Measurements from ENCODE around the gene OR52B6. TPM values are rescaled to one million over a fixed set of nuclear protein-coding genes. Genes with fewer than 3 reads are reported as not detected.
"Not testable (repeated sequence)": the region's sequence is repeated elsewhere in the genome, so short reads cannot be mapped to it uniquely, and the experiment has no call there.

OR52B6 gene
- total and polyA plus RNA-seq, 4 experiments from 2014 or later: not detected

- peak within 1 kb of the TSS; percentile 66 to 87 (median 80) for H3K4me3 Mint-ChIP-seq
- DNase-seq: peak in 1 of 5 donors; percentile 6
- Histone ChIP-seq H3K27ac (ENCODE audit: low read depth, low read length) (no peak within 1 kb of the TSS), H3K4me3 (ENCODE audit: low read length in 2 of 2) (no peak within 1 kb of the TSS), H3K9me3 (ENCODE audit: control insufficient read depth in 1 of 2, low read length in 2 of 2) (no peaks in the 10 kb centered on the region), H3K27me3 (ENCODE audit: insufficient read depth, low read length) (no peaks in the 10 kb centered on the region), H3K4me1 (ENCODE audit: insufficient read depth, low read length) (peaks cover 6% of the 10 kb centered on the region), H3K36me3 (ENCODE audit: insufficient read depth, low read length) (no peaks in the 10 kb centered on the region)
- ChIA-PET POLR2A (ENCODE audit: partially characterized antibody) (no interaction called here), CTCF (ENCODE audit: partially characterized antibody) (interaction anchor here (1.0 to 1.3 kb wide), 4 partner anchors 9 to 294 kb away, joined by 3 to 4 read pairs (median 3); no protein-coding TSS in a partner anchor)
- no peaks in the 10 kb centered on the region for H3K36me3 Mint-ChIP-seq
- intact Hi-C loops (cut with micrococcal nuclease): no loop called here
- peaks cover 6 to 10% of the 10 kb centered on the region in 2 donors for H3K27me3 Mint-ChIP-seq
- H3K9me3 Mint-ChIP-seq: no peaks in the 10 kb centered on the region
- H3K27ac Mint-ChIP-seq: peak within 1 kb of the TSS in 4 of 7 donors; percentile 11 to 78 (median 24)
- peaks cover 3 to 10% (median 5%) of the 10 kb centered on the region in 4 donors for H3K4me1 Mint-ChIP-seq
Observed at GRCh38 chr11:5596607-5597201, 16.0 kb downstream of the OR52B6 start, which contains the start of gene TRIM6. TSS of gene TRIM6 (plus strand) at chr11:5596637. CDS start at chr11:5596898, 261 bp downstream.

DNA sequence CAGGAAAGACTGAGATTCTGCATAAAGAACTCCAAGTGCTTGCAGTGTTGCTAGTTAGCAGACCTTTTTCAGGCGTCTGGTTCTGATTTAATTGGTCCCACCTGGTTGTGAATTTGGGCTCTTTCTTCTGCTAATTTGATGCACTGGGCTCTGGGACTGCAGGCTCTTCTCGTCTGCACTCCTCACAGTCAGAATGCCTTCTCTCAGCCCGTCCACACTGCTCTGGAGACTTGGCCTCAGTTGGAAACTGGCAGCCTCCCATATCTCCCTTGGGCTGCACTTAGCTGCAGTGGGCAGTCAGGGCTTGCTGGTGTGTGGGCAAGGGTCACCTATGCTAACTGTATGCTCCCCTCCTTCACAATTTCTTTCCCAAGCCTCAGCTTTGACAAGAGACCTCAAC is 17.3 kb downstream of the OR52B6 start:
- H3K4me1 Mint-ChIP-seq: peaks cover 3 to 10% (median 5%) of the 10 kb centered on the region in 4 donors
- H3K36me3 Mint-ChIP-seq: no peaks in the 10 kb centered on the region
- H3K27me3 Mint-ChIP-seq: peaks cover 6 to 10% of the 10 kb centered on the region in 2 donors
- no peaks in the 10 kb centered on the region for H3K9me3 Mint-ChIP-seq
- Histone ChIP-seq H3K27me3 (ENCODE audit: insufficient read depth, low read length) (no peaks in the 10 kb centered on the region), H3K36me3 (ENCODE audit: insufficient read depth, low read length) (no peaks in the 10 kb centered on the region), H3K27ac (ENCODE audit: low read depth, low read length) (no peak overlapping the region), H3K4me1 (ENCODE audit: insufficient read depth, low read length) (peaks cover 6% of the 10 kb centered on the region), H3K9me3 (ENCODE audit: control insufficient read depth in 1 of 2, low read length in 2 of 2) (no peaks in the 10 kb centered on the region), H3K4me3 (ENCODE audit: low read length in 2 of 2) (no peak overlapping the region)
- H3K4me3 Mint-ChIP-seq: peak overlapping the region in 1 of 8 donors; percentile 33
- ChIA-PET POLR2A (ENCODE audit: partially characterized antibody) (no interaction called here), CTCF (ENCODE audit: partially characterized antibody) (interaction anchor here (1.3 to 3.2 kb wide), 3 partner anchors 10 to 212 kb away, joined by 3 to 17 read pairs (median 3); partner anchors contain the start of genes OR52N2 and TRIM5)
- peak overlapping the region in 2 of 7 donors; percentile 20 to 48 for H3K27ac Mint-ChIP-seq
- intact Hi-C loops (cut with micrococcal nuclease): no loop called here
- no peak for DNase-seq

DNA sequence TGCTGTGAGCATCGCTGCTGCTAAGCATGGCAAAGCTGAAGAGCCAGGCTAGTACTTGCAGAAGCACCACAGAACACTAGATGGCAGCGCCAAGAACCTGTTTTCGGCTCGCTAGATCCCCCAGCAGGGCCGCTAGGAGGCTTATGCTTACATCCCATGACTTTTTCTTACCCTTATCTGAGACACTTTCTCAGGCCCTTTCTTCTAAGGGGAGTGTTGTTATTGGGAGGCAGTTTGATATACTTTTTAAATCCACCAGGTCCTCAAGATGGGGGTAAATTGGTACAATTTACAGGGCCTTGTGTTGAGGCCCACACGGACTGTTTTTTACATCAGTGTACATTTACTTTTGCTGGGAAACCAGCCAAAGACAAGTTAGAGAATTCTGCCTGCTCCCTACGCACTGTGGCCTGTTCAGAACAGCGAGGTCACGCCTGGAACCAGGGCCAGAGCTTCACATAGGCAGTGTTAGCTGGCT is 19.7 kb downstream of the OR52B6 start:
- ChIA-PET POLR2A (ENCODE audit: partially characterized antibody) (no interaction called here), CTCF (ENCODE audit: partially characterized antibody) (interaction anchor here (0.7 to 3.4 kb wide), 12 partner anchors 8 to 754 kb away, joined by 3 to 17 read pairs (median 4); partner anchors contain the start of genes OR52N2 and TRIM5)
- peaks cover 3 to 10% (median 5%) of the 10 kb centered on the region in 4 donors for H3K4me1 Mint-ChIP-seq
- Histone ChIP-seq H3K4me3 (ENCODE audit: low read length in 2 of 2) (no peak overlapping the region), H3K36me3 (ENCODE audit: insufficient read depth, low read length) (no peaks in the 10 kb centered on the region), H3K9me3 (ENCODE audit: control insufficient read depth in 1 of 2, low read length in 2 of 2) (no peaks in the 10 kb centered on the region), H3K27me3 (ENCODE audit: insufficient read depth, low read length) (no peaks in the 10 kb centered on the region), H3K4me1 (ENCODE audit: insufficient read depth, low read length) (peaks cover 6% of the 10 kb centered on the region), H3K27ac (ENCODE audit: low read depth, low read length) (no peak overlapping the region)
- H3K27me3 Mint-ChIP-seq: peaks cover 6 to 10% of the 10 kb centered on the region in 2 donors
- no peaks in the 10 kb centered on the region for H3K36me3 Mint-ChIP-seq
- no peak overlapping the region for H3K4me3 Mint-ChIP-seq
- intact Hi-C loops (cut with micrococcal nuclease): loop anchor here (1.0 to 10.0 kb wide), 3 partner anchors 112 to 294 kb away; partner anchors contain the start of genes OR52E5 and OR52N2
- no peaks in the 10 kb centered on the region for H3K9me3 Mint-ChIP-seq
- DNase-seq: peak; percentile 36 to 57 (median 54)
- H3K27ac Mint-ChIP-seq: peak overlapping the region in 1 of 7 donors; percentile 37

DNA sequence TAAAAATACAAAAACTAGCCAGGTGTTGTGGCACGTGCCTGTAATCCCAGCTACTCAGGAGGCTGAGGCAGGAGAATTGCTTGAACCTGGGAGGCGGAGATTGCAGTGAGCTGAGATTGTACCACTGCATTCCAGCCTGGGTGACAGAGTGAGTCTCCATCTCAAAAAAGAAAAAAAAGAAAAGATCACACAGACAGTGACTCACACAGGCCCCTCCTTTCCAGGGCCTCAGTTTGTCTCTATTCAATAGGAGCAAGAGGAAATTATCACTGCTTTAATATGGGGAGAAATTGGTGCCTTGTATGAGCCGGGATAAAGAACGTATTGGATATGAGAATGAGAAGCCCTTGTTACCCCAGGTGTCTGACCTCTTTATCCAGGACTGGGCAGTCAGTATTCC is 22.1 kb downstream of the OR52B6 start:
- H3K36me3 Mint-ChIP-seq; H3K4me3 Mint-ChIP-seq; H3K27me3 ChIP-seq (ENCODE audit: insufficient read depth, low read length); H3K4me1 Mint-ChIP-seq; H3K9me3 ChIP-seq (ENCODE audit: control insufficient read depth in 1 of 2, low read length in 2 of 2); POLR2A ChIA-PET (ENCODE audit: partially characterized antibody); H3K27me3 Mint-ChIP-seq; H3K4me3 ChIP-seq (ENCODE audit: low read length in 2 of 2); H3K27ac ChIP-seq (ENCODE audit: low read depth, low read length); H3K9me3 Mint-ChIP-seq; H3K27ac Mint-ChIP-seq; H3K4me1 ChIP-seq (ENCODE audit: insufficient read depth, low read length); H3K36me3 ChIP-seq (ENCODE audit: insufficient read depth, low read length); DNase-seq: not testable (repeated sequence)
- intact Hi-C loops (cut with micrococcal nuclease): loop anchor here (10.0 kb wide), 1 partner anchor 292 kb away; the partner anchor contains the start of gene OR52E5
- CTCF ChIA-PET (ENCODE audit: partially characterized antibody): interaction anchor here (1.2 to 2.2 kb wide), 4 partner anchors 11 to 207 kb away, joined by 4 to 7 read pairs (median 6); partner anchors contain the start of gene OR52N2

DNA sequence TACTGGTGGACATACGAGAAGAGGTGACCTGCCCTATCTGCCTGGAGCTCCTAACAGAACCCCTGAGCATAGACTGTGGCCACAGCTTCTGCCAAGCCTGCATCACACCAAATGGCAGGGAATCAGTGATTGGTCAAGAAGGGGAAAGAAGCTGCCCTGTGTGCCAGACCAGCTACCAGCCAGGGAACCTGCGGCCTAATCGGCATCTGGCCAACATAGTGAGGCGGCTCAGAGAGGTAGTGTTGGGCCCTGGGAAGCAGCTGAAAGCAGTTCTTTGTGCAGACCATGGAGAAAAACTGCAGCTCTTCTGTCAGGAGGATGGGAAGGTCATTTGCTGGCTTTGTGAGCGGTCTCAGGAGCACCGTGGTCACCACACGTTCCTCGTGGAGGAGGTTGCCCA is 22.6 kb downstream of the OR52B6 start:
- POLR2A ChIA-PET (ENCODE audit: partially characterized antibody): no interaction called here
- H3K27ac Mint-ChIP-seq: no peak overlapping the region
- H3K4me3 Mint-ChIP-seq: no peak overlapping the region
- Histone ChIP-seq H3K36me3 (ENCODE audit: insufficient read depth, low read length) (no peaks in the 10 kb centered on the region), H3K4me1 (ENCODE audit: insufficient read depth, low read length) (no peaks in the 10 kb centered on the region), H3K27me3 (ENCODE audit: insufficient read depth, low read length) (no peaks in the 10 kb centered on the region), H3K4me3 (ENCODE audit: low read length in 2 of 2) (no peak overlapping the region), H3K9me3 (ENCODE audit: control insufficient read depth in 1 of 2, low read length in 2 of 2) (no peaks in the 10 kb centered on the region), H3K27ac (ENCODE audit: low read depth, low read length) (no peak overlapping the region)
- H3K36me3 Mint-ChIP-seq: no peaks in the 10 kb centered on the region
- H3K4me1 Mint-ChIP-seq: no peaks in the 10 kb centered on the region
- intact Hi-C loops (cut with micrococcal nuclease): loop anchor here (10.0 kb wide), 1 partner anchor 291 kb away; the partner anchor contains the start of gene OR52E5
- DNase-seq: no peak
- CTCF ChIA-PET (ENCODE audit: partially characterized antibody): interaction anchor here (1.2 to 2.2 kb wide), 3 partner anchors 11 to 206 kb away, joined by 4 to 7 read pairs (median 5); partner anchors contain the start of gene OR52N2
- no peaks in the 10 kb centered on the region for H3K27me3 Mint-ChIP-seq
- H3K9me3 Mint-ChIP-seq: no peaks in the 10 kb centered on the region

DNA sequence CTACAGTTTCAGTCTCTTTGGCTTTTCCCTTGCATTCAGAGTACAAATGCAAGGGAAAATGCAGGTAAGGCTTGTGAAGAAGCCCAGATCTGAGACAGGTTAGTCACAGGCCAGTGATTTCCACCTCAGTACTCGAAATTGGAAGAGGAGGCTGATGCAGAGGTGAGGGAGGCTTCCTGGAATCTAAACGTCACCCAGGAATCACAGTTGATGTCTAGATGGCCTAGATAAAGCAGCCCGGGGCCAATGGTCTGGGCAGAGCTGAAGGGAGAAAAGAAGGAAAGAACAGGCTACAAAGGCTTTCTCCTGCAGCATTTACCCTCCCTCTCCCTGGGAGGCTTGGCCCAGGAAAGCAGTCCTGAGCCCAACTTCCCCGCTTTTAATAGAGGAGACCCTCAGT is 24.2 kb downstream of the OR52B6 start:
- Histone ChIP-seq H3K4me1 (ENCODE audit: insufficient read depth, low read length) (no peaks in the 10 kb centered on the region), H3K27ac (ENCODE audit: low read depth, low read length) (no peak overlapping the region), H3K27me3 (ENCODE audit: insufficient read depth, low read length) (no peaks in the 10 kb centered on the region), H3K36me3 (ENCODE audit: insufficient read depth, low read length) (no peaks in the 10 kb centered on the region), H3K4me3 (ENCODE audit: low read length in 2 of 2) (no peak overlapping the region), H3K9me3 (ENCODE audit: control insufficient read depth in 1 of 2, low read length in 2 of 2) (no peaks in the 10 kb centered on the region)
- no peak for DNase-seq
- Mint-ChIP-seq H3K4me1 (no peaks in the 10 kb centered on the region), H3K36me3 (no peaks in the 10 kb centered on the region), H3K27me3 (no peaks in the 10 kb centered on the region), H3K27ac (no peak overlapping the region), H3K9me3 (no peaks in the 10 kb centered on the region), H3K4me3 (no peak overlapping the region)
- CTCF ChIA-PET (ENCODE audit: partially characterized antibody): interaction anchor here (0.6 kb wide), 1 partner anchor 1419 kb away, joined by 3 read pairs; no protein-coding TSS in a partner anchor
- POLR2A ChIA-PET (ENCODE audit: partially characterized antibody): no interaction called here
- intact Hi-C loops (cut with micrococcal nuclease): loop anchor here (10.0 kb wide), 1 partner anchor 290 kb away; the partner anchor contains the start of gene OR52E5

DNA sequence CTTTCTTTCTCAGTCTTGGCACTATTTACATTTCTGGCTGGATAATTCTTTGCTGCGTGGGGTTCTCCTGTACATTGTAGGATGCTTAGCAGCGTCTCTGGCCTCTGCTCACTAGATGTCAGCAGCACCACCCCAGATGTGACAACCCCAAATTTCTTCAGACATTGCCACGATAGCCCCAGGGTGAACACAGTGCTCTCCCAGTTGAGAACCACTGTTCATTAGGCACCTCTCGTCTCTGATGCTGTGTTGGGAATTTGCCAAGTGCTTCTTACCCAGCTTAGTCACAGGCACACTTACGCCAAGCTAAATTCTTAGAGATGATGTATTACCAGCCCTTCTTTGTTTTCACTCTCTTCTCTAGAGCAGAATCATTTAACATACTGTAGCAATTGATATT is 25.2 kb downstream of the OR52B6 start:
- no peaks in the 10 kb centered on the region for H3K9me3 Mint-ChIP-seq
- no peaks in the 10 kb centered on the region for H3K36me3 Mint-ChIP-seq
- H3K4me1 Mint-ChIP-seq: peaks cover 0 to 6% (median 3%) of the 10 kb centered on the region in 4 donors
- peaks cover 4% of the 10 kb centered on the region for H3K4me1 ChIP-seq (ENCODE audit: insufficient read depth, low read length)
- H3K27me3 Mint-ChIP-seq: no peaks in the 10 kb centered on the region
- H3K27me3 ChIP-seq (ENCODE audit: insufficient read depth, low read length): no peaks in the 10 kb centered on the region
- no peaks in the 10 kb centered on the region for H3K9me3 ChIP-seq (ENCODE audit: control insufficient read depth in 1 of 2, low read length in 2 of 2)
- H3K27ac ChIP-seq (ENCODE audit: low read depth, low read length): no peak overlapping the region
- no peak overlapping the region for H3K27ac Mint-ChIP-seq
- POLR2A ChIA-PET (ENCODE audit: partially characterized antibody): no interaction called here
- intact Hi-C loops (cut with micrococcal nuclease): loop anchor here (10.0 kb wide), 1 partner anchor 289 kb away; the partner anchor contains the start of gene OR52E5
- no peak overlapping the region for H3K4me3 ChIP-seq (ENCODE audit: low read length in 2 of 2)
- no peak for DNase-seq
- no peak overlapping the region for H3K4me3 Mint-ChIP-seq
- no peaks in the 10 kb centered on the region for H3K36me3 ChIP-seq (ENCODE audit: insufficient read depth, low read length)
- CTCF ChIA-PET (ENCODE audit: partially characterized antibody): interaction anchor here (1.1 to 1.2 kb wide), 2 partner anchors 9 to 13 kb away, joined by 3 read pairs; partner anchors contain the start of gene TRIM6
